Subcutaneous abdominal adipose tissue (tissue), 5 donors: ENCODE measurements around the gene PARD3B.

ENCODE experiments used
- H3K27ac ChIP-seq: one replicate; pipeline ENCODE4 v1.7.0; 2013; ENCODE audit warnings: low read depth, mild to moderate bottlenecking, inconsistent platforms, low read length, moderate library complexity
- H3K27me3 ChIP-seq, 5 donors: one replicate each; pipeline ENCODE4 v1.7.0; 2013; ENCODE audit warnings: low read length in 5 of 5, inconsistent platforms in 1 of 5; ENCODE audit not compliant: control insufficient read depth in 5 of 5, insufficient read depth in 4 of 5
- H3K36me3 ChIP-seq, 5 donors: one replicate each; pipeline ENCODE4 v1.7.0; 2013; ENCODE audit warnings: low read length in 5 of 5; ENCODE audit not compliant: control insufficient read depth in 5 of 5, insufficient read depth in 5 of 5
- H3K4me1 ChIP-seq, 5 donors: one replicate each; pipeline ENCODE4 v1.7.0; 2013; ENCODE audit warnings: low read length in 5 of 5, mild to moderate bottlenecking in 3 of 5, moderate library complexity in 1 of 5; ENCODE audit not compliant: control insufficient read depth in 5 of 5, insufficient read depth in 5 of 5
- H3K4me3 ChIP-seq, 5 donors: one replicate each; pipeline ENCODE4 v1.7.0; 2013; ENCODE audit warnings: low read length in 5 of 5, low read depth in 1 of 5
- H3K9ac ChIP-seq, 5 donors: one replicate each; pipeline ENCODE4 v1.7.0; 2013; ENCODE audit warnings: low read length in 5 of 5, mild to moderate bottlenecking in 4 of 5, moderate library complexity in 3 of 5
- H3K9me3 ChIP-seq, 5 donors: one replicate each; pipeline ENCODE4 v1.7.0; 2013; ENCODE audit warnings: low read length in 5 of 5; ENCODE audit not compliant: control insufficient read depth in 5 of 5
- donor health status: healthy.
- donor health status: healthy.
- donor health status: healthy.
- donor health status: healthy.
- donor health status: healthy.

Gene PARD3B

GRCh38 chr2:204877691-204878090, 332.4 kb downstream of the PARD3B start:
- Histone ChIP-seq H3K9ac (no peak overlapping the region), H3K36me3 (no peaks in the 10 kb centered on the region), H3K27ac (no peak overlapping the region), H3K4me3 (no peak overlapping the region), H3K9me3 (no peaks in the 10 kb centered on the region), H3K27me3 (no peaks in the 10 kb centered on the region), H3K4me1 (peaks cover 0 to 2% (median 0%) of the 10 kb centered on the region in 5 donors)

- H3K4me1 ChIP-seq: peaks cover 0 to 2% (median 0%) of the 10 kb centered on the region in 5 donors
- no peak overlapping the region for H3K4me3 ChIP-seq
- H3K27ac ChIP-seq: no peak overlapping the region
- H3K9me3 ChIP-seq: no peaks in the 10 kb centered on the region
- H3K9ac ChIP-seq: no peak overlapping the region
- no peaks in the 10 kb centered on the region for H3K27me3 ChIP-seq
- H3K36me3 ChIP-seq: no peaks in the 10 kb centered on the region
These were observed 335.7 kb downstream of the PARD3B start for GRCh38 chr2:204880928-204881327.

GRCh38 chr2:204881655-204882054, 336.4 kb downstream of the PARD3B start:
- no peaks in the 10 kb centered on the region for H3K27me3 ChIP-seq
- no peak overlapping the region for H3K27ac ChIP-seq
- H3K4me3 ChIP-seq: no peak overlapping the region
- peaks cover 0 to 2% (median 0%) of the 10 kb centered on the region in 5 donors for H3K4me1 ChIP-seq
- no peaks in the 10 kb centered on the region for H3K36me3 ChIP-seq
- H3K9me3 ChIP-seq: no peaks in the 10 kb centered on the region
- H3K9ac ChIP-seq: no peak overlapping the region

- Histone ChIP-seq H3K27me3 (no peaks in the 10 kb centered on the region), H3K36me3 (no peaks in the 10 kb centered on the region), H3K4me1 (peaks cover 0 to 2% (median 0%) of the 10 kb centered on the region in 5 donors), H3K9me3 (no peaks in the 10 kb centered on the region), H3K4me3 (no peak overlapping the region), H3K27ac (no peak overlapping the region), H3K9ac (no peak overlapping the region)
These were observed 340.5 kb downstream of the PARD3B start for GRCh38 chr2:204885747-204886146.

GRCh38 chr2:204886713-204887112, 341.4 kb downstream of the PARD3B start:
- Histone ChIP-seq H3K9me3 (no peaks in the 10 kb centered on the region), H3K4me1 (no peaks in the 10 kb centered on the region), H3K27ac (no peak overlapping the region), H3K27me3 (no peaks in the 10 kb centered on the region), H3K36me3 (no peaks in the 10 kb centered on the region), H3K9ac (no peak overlapping the region), H3K4me3 (no peak overlapping the region)

GRCh38 chr2:204888222-204888621, 342.9 kb downstream of the PARD3B start:
- Histone ChIP-seq H3K36me3 (no peaks in the 10 kb centered on the region), H3K27ac (no peak overlapping the region), H3K9ac (no peak overlapping the region), H3K4me3 (no peak overlapping the region), H3K9me3 (no peaks in the 10 kb centered on the region), H3K4me1 (no peaks in the 10 kb centered on the region), H3K27me3 (no peaks in the 10 kb centered on the region)

- no peaks in the 10 kb centered on the region for H3K4me1 ChIP-seq
- H3K27ac ChIP-seq: no peak overlapping the region
These were observed 345.4 kb downstream of the PARD3B start for GRCh38 chr2:204890680-204891079.

GRCh38 chr2:204891739-204892138, 346.5 kb downstream of the PARD3B start:
- Histone ChIP-seq H3K36me3 (no peaks in the 10 kb centered on the region), H3K9ac (no peak overlapping the region), H3K9me3 (no peaks in the 10 kb centered on the region), H3K27ac (no peak overlapping the region), H3K4me3 (no peak overlapping the region), H3K27me3 (no peaks in the 10 kb centered on the region), H3K4me1 (no peaks in the 10 kb centered on the region)

More at GRCh38 chr2:204890680-204891079, 345.4 kb downstream of the PARD3B start:
- Histone ChIP-seq H3K9ac (no peak overlapping the region), H3K36me3 (no peaks in the 10 kb centered on the region), H3K9me3 (no peaks in the 10 kb centered on the region), H3K4me3 (no peak overlapping the region), H3K27me3 (no peaks in the 10 kb centered on the region)

- no peaks in the 10 kb centered on the region for H3K9me3 ChIP-seq
- no peak overlapping the region for H3K4me3 ChIP-seq
- H3K4me1 ChIP-seq: no peaks in the 10 kb centered on the region
- H3K9ac ChIP-seq: no peak overlapping the region
- H3K36me3 ChIP-seq: no peaks in the 10 kb centered on the region
- H3K27me3 ChIP-seq: no peaks in the 10 kb centered on the region
- H3K27ac ChIP-seq: no peak overlapping the region
These were observed 347.4 kb downstream of the PARD3B start for GRCh38 chr2:204892506-204893255.

GRCh38 chr2:204896146-204896545, 350.9 kb downstream of the PARD3B start:
- Histone ChIP-seq H3K27me3 (no peaks in the 10 kb centered on the region), H3K9me3 (peaks cover 0 to 10% (median 0%) of the 10 kb centered on the region in 5 donors), H3K4me3 (no peak overlapping the region), H3K36me3 (no peaks in the 10 kb centered on the region), H3K4me1 (peaks cover 0 to 7% (median 6%) of the 10 kb centered on the region in 5 donors), H3K9ac (no peak overlapping the region), H3K27ac (no peak overlapping the region)
